Daoy (cell line): ENCODE data around the gene DNAJC25. TPM values are rescaled to one million over a fixed set of nuclear protein-coding genes. Genes with fewer than 3 reads are reported as not detected.
"Not testable (repeated sequence)": the region's sequence is repeated elsewhere in the genome, so short reads cannot be mapped to it uniquely, and the experiment has no call there.

Experiments
- DNase-seq: peaks from one replicate; pipeline ENCODE4 v3.0.0-alpha.2; 2015; ENCODE audit warnings: low read depth
- total RNA-seq: library from RNA; depleted of rRNA; stranded (reverse); fragments of >200 nt; shearing (Covaris generic); gene quantifications from 2 replicates; pipeline ENCODE4 v1.2.3, GENCODE V29; 2014; rRNA removed

Gene DNAJC25
- total RNA-seq, 1 experiment from 2014 or later: 19.5 TPM

- no peak for DNase-seq
Measured at GRCh38 chr9:111663301-111663823, 32.2 kb downstream of the DNAJC25 start.

GRCh38 chr9:111668026-111668573 is 37.0 kb downstream of the DNAJC25 start:
- DNase-seq: no peak

GRCh38 chr9:111668601-111669000 is 37.5 kb downstream of the DNAJC25 start:
- not testable (repeated sequence) for DNase-seq

GRCh38 chr9:111674319-111674718 is 43.2 kb downstream of the DNAJC25 start:
- no peak for DNase-seq

- DNase-seq: no peak
Measured at GRCh38 chr9:111676116-111676515, 45.0 kb downstream of the DNAJC25 start.

- no peak for DNase-seq
Measured at GRCh38 chr9:111678293-111678692, 47.2 kb downstream of the DNAJC25 start.

- no peak for DNase-seq
Measured at GRCh38 chr9:111679199-111679598, 48.1 kb downstream of the DNAJC25 start.

- DNase-seq: no peak
Measured at GRCh38 chr9:111683392-111683791, 52.3 kb downstream of the DNAJC25 start.

GRCh38 chr9:111691672-111692329 is 60.7 kb downstream of the DNAJC25 start:
- peak; percentile 22 for DNase-seq

- no peak for DNase-seq
Measured at GRCh38 chr9:111696796-111697195, 65.7 kb downstream of the DNAJC25 start.

- no peak for DNase-seq
Measured at GRCh38 chr9:111700776-111701175, 69.6 kb downstream of the DNAJC25 start.

Other genes with a start within 250 kb of the DNAJC25 start
- 92.3 and 109 TPM in 2 replicates for gene ECPAS, start 147.0 kb upstream of the DNAJC25 start, total RNA-seq
- 3.1 and 7.6 TPM in 2 replicates for gene ZNF483, start 106.2 kb upstream of the DNAJC25 start, total RNA-seq
- gene PTGR1, start 31.7 kb upstream of the DNAJC25 start, total RNA-seq: 166 and 176 TPM in 2 replicates
- gene GNG10, start 30.3 kb downstream of the DNAJC25 start, total RNA-seq: 140 and 158 TPM in 2 replicates
- gene SHOC1, start 163.6 kb downstream of the DNAJC25 start, total RNA-seq: not detected in 2 replicates